HG02759 (cell line): ENCODE data around the gene CDC25A.

Experiments
- ATAC-seq: cut with Tn5 transposase; IDR thresholded peaks from one replicate; pipeline ENCODE4 v1.9.1; 2021; ENCODE audit warnings: mild to moderate bottlenecking, moderate library complexity; ENCODE audit not compliant: unreplicated experiment

The CDC25A gene

GRCh38 chr3:48199117-48199516, 10.9 kb upstream of the CDC25A start:
- ATAC-seq, result no peak

GRCh38 chr3:48196611-48197010, 8.4 kb upstream of the CDC25A start:
- no peak for ATAC-seq

- ATAC-seq, result no peak
Observed at GRCh38 chr3:48194446-48195071, 6.3 kb upstream of the CDC25A start.

- no peak for ATAC-seq
Observed at GRCh38 chr3:48190911-48191310, 2.7 kb upstream of the CDC25A start.

DNA sequence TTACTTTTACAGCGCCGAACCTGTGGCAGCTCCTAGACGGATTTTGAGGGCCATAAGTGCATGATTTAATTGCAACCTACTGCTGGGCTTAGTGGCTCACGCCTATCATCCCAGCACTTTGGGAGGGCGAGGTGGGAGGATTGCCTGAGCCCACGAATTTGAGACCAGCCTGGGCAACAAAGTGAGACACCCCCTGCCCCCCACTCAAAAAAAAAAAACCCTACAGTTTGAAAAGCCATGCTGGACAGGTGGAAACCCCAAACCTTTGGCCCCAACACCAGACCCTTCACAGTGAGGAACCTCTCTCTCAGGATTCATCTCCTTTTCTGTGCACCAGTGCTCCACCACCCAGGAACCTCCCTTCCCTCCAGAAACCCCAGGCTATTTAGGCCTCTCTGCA, 1.1 kb upstream of the CDC25A start:
- no peak for ATAC-seq

DNA sequence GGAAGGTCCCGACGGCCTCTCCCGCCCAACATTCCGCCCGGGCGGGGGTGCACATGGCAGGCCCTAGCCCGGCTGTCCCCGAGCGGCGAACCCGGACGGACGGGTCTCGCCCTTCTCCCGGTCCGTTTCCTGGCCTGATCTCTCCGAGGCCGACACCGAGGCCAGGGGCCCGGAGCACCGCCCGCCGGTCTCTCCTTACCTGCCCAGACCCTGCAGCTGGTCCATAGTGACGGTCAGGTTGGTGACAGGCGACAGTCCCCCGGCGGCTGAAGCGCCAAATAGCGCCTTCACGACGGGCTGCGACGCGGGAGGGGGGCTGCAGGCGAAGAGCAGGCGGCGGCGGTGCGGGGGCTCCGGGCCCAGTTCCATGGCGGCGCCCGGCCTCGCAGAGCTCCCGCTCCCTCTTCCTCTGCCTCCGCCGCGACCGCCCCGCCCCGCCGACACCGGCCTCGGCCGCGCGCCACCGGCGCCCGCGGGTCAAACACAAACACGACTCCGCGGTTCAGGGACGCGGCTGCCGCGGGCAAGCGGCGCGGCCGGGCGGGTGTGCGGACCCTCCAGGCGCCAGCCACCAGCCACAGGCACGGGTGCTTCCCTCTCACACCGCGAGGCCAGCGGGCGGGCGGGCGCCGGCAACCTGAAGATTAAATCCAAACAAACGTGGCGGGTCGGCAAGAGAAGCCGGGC, 495 bp downstream of the CDC25A start:
- ATAC-seq, result peak; percentile 29

DNA sequence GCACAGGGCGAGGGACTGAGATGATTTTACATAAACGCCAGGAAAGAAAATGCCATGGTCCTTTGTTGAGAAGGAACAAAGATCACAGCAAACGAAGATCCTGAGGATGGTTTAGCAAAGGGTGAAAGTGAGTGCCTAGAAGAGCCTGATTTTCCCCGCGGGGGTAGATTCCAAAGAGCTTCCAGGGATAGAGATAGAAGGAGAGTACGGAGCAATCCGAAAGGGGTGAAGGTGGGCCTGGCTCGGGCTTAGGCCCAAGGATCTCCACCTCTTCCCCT, 977 bp downstream of the CDC25A start:
- no peak for ATAC-seq

GRCh38 chr3:48186631-48187300, 1.5 kb downstream of the CDC25A start:
- ATAC-seq, result no peak

- ATAC-seq, result no peak
Observed at GRCh38 chr3:48185129-48185528, 3.1 kb downstream of the CDC25A start.

GRCh38 chr3:48184299-48184698, 3.9 kb downstream of the CDC25A start:
- ATAC-seq, result no peak

GRCh38 chr3:48180531-48181253, 7.5 kb downstream of the CDC25A start:
- no peak for ATAC-seq

DNA sequence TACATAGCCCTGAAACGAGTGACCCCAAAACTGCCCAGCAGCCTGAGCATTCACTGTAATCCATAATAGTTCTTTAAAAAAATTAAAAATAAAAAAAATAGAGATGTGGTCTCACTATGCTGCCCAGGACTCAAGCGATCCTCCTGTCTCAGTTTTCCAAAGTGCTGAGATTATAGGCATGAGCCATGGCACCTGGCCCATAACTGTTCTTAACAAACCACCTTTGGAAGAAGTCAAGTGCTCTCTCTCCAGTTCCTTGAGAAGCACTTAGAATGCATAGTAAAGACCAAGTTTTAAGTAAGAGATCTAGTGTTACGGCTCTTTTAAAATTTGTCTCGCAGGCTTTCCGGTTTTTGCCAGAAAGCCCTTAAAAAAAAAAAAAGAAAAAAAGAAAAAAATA, 8.2 kb downstream of the CDC25A start:
- no peak for ATAC-seq

DNA sequence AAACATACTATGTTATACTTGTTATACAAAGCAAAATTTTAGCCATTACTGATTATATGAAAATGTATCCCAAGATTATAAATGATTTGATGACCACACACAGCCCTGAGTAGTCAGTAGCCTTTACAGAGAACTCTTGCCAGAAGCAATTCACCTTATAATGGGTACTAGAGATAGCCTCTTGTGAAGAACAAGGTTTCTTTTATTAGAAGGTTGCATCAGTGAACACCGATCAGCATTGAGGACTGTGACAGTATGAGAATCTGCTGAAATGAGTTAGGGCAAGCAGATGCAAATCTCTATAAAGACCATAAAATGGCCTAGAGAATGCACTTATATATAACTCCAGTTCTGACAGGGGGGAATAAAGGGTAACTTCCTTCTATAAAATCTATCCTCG, 10.1 kb downstream of the CDC25A start:
- ATAC-seq, result no peak

GRCh38 chr3:48157950-48158376, 30.3 kb downstream of the CDC25A start:
- ATAC-seq, result no peak

- ATAC-seq, result no peak
Observed at GRCh38 chr3:48157202-48157840, 30.9 kb downstream of the CDC25A start.

- no peak for ATAC-seq
Observed at GRCh38 chr3:48156163-48156562, 32.1 kb downstream of the CDC25A start.

GRCh38 chr3:48155122-48155521, 33.1 kb downstream of the CDC25A start:
- no peak for ATAC-seq

GRCh38 chr3:48151807-48152427, 36.3 kb downstream of the CDC25A start:
- ATAC-seq, result no peak

- ATAC-seq, result no peak
Observed at GRCh38 chr3:48151058-48151806, 37.0 kb downstream of the CDC25A start.

GRCh38 chr3:48143992-48144391, 44.2 kb downstream of the CDC25A start:
- no peak for ATAC-seq
